Measurements from ENCODE around the gene ZYG11A.

The ZYG11A gene

DNA sequence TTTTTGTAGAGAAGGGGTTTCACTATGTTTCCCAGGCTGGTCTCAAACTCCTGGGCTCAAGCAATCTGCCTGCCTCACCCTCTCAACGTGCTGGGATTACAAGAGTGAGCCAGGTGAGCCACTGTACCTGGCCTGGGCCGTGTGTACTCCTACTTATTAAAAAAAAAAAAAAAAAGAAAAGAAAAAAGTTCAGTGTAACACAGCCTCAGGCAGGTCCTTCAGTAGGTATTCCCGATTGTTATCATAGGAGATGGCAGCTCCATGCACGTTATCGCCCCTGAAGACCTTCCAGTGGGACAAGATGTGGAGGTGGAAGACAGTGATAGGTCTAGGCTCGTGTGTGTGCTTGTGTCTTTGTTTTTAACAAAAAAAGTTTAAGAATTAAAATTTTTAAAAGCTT is 75.6 kb downstream of the ZYG11A start:
- no peak for DNase-seq (ENCODE audit: low read depth)

DNA sequence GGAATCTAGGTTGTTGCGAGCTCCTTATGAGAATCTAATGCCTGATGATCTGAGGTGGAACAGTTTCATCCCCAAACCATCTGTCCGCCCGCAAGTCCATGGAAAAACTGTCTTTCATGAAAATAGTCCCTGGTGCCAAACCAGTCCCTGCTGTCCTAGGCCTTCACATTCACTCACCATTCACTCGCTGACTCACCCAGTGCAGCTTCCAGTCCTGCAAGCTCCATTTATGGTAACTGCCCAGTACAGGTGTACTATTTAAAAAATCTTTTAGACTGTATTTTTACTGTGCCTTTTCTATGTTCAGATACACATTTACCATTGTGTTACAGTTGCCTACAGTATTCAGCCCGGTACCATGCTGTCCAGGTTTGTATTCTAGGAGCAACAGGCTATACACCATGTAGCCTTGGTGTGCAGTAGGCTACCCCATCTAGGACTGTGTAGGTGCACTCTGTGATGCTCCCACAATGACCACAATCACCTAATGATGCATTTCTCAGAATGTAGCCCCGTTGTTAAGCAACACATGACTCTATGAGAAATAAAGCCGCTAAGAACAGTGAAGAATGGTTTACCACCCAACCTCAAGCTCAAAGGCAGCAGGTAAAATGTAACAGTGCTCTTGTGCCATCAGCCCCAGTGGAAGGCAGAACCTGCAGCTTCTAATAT is 76.6 kb downstream of the ZYG11A start:
- DNase-seq (ENCODE audit: low read depth) = no peak

DNA sequence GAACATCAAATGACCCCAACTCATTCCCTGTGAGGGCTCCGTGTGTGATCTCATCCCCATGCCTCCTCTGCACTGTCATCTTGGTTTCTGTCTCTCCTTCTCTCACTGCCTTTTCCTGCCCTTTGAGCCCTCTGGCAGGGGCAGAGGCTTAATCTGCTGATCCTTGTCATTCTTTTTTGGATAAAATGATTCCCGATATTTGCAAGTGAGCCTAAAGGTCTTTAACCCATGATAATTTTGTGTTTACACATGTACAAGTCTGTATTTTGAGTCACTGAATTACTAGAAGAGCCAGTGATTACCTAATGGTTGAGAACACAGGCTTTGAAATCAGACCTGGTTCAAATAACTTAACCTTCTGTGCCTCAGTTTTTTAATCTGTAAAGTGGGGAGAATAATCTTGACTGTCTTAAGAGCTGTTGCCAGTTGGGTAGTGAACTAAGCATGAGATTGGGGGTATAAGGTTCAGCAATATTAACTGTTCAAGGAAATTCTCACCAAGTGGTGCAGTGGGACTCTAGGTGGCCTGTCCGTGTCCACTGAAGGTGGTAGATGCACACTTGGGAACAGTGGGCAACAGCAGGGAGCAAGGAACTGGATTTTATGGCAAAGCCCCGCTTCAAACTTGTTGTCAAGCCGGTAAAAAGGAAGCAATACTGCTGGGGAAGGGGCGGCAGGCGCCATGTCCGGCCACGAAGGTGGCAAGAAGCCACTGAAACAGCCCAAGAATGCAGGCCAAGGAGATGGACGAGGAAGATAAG is 77.3 kb downstream of the ZYG11A start:
- DNase-seq (ENCODE audit: low read depth) = no peak

DNA sequence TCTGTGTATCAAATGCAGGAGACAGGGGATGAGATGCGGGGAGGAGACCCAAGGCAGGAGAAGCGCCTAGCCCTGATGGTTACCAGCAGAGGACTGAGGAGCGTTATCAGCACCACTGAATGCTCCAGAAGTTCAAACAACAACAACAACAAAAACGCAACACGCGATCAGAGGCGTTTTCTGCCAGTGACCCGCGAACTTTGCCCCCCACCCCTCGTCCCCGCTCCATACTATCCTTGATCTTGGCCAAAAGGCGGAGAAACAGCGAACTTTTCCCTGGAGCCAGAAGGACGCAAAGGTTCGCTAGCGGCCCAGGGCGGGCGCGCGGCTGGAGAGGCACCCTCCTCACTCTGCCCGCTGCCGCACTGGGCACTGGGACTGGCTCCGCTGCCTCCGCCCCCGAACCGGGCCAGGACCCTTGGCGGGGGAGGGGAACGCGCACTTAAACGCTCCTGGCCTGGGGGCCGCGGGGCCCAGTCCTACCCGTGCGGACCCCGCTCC is 78.3 kb downstream of the ZYG11A start:
- no peak for DNase-seq (ENCODE audit: low read depth)

DNA sequence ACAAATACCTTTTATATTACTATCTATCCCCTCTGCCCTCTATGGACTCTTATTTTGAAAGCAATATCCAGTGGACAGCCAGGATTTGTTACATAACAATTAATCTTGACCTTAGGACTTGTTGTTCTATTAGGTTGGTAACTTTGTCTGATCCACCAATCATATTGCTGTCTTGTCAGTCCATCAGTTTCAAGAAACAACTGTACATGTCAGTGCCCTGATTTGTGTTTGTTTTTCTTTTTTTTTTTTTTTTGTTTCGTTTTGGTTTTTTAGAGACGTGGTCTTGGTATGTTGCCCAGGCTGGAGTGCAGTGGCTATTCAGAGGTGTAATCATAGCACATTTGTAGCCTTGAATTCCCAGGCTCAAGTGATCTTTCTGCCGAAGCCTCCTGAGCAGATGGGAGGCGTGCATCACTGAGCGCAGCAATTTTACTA is 83.0 kb downstream of the ZYG11A start:
- no peak for DNase-seq (ENCODE audit: low read depth)

DNA sequence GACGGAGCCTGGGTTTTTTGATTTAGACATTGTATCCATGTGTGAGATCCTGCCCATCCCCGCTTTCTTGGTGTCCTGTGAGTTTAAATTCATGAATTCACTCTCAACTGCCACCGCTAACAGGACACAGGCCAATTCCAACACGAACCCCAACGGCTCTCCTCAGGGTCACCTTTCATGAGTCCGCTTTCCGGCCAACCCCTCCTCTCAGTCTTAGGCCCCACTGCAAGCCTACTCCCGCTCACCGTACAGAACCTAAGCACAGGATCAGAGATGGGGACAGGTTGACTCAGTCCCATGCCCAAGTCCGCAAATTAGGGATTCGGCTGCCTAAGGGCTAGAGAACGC is 84.3 kb downstream of the ZYG11A start:
- DNase-seq (ENCODE audit: low read depth) = no peak

DNA sequence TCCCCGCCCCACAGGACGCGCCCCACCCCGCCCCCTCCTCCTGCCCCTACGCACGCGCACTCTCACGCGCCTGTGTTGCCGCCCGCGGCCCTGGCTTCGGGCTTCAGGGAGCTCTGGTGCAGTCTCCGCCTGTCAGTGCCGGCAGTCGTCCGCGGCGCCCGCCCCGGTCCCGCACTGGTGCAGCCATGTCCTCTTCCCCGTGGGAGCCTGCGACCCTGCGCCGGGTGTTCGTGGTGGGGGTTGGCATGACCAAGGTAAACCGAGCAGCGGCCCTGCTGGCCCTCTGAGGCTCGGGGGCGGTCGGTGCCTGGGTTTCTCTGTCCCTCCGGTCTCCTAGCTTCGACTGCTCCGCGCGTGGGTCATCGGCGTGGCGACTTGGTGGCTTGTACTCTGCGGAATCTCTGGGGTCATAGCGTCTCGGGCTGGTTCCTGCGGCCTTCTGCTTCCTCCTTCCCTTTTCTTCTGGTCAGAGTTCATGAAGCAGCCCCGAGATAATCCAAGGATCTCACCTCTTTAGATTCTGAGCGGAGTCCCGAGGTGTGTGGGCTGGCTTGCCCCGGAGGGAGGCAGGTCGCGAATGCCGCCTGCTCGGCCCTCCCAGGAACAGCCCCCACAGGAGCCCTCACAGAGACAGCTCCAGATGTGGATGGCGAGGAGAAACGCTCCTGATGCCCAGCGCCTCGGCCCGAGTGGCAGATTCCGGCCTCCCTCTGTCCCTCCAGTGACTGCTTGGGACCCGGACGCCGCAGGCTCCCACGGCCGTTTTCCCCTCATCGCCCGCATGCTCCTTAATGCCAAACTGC is 84.9 kb downstream of the ZYG11A start, which contains the start of gene SCP2:
Gene SCP2 (plus strand): TSS at position 65 of the 803 bp plus-strand sequence. CDS start 121 bp downstream, at position 186.
- DNase-seq (ENCODE audit: low read depth) = no peak

DNA sequence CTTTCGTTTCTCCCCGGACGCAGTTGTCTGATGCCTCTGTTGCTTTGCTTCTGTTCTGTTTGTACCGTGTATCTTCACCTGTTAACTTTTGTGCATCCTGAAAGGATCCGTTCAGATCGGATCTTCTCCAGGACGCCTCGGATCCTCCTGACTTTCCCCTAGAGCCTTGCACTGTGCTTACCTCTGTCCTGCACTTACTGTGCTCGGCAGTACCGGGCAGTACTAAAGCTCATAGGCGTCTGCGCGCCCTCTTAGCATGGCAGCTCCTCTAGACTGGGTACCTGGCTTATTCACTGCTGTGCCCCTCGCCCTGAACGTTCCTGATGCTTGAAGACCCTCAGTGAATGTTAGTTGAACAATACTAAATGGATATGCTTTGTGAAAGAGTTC is 85.5 kb downstream of the ZYG11A start:
- no peak for DNase-seq (ENCODE audit: low read depth)

DNA sequence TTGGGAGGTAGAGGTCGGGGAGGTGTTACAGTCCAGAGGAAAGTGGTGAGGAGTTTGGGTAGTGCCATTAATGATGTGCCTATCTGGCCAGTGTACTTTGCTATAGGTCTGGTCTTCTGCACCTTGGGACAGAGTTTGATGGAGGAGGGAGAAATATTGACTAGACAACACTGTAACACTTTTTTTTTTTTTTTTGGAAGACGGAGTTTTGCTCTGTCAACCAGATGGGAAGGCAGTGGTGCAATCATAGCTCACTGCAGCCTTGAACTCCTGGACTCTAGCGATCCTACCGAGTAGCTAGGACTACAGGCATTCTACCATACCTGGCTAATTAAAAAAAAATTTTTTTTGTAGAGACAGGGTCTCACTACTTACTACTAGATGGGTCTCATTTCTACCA is 86.5 kb downstream of the ZYG11A start:
- DNase-seq (ENCODE audit: low read depth) = no peak

DNA sequence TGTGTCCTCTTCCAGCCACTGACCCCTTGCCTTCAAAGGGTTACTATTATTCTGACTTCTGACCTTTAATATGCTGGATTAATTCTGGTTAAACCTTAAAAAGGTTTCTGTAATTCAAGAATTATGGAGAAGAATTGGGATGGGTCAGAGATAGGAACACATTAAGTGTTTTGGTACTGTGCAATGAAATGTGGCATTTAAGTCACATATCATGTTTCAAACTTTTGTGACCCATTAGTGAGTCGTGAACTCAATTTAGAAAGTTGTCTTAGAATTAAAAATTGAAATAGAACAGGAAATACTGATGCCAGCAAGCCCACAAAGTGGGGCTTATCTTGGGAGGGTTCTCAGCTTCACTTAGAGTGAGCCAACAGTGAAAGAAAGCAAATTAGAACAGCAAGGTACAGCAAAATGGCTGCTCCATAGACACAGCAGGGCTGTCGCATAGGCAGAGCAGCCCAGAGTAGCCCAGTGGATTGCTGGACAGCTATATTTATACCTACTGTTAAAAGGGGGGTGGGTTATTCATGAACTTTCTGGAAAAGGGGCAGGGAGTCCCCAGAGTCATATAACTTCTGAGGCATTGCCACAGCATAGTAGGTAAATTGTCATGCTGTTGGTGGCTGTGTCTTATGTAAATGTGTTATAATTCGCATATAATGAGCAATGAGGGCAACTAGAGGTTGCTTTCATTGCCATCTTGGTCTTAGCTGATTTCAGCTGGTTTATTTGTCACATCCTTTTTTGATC is 95.0 kb downstream of the ZYG11A start:
- no peak for DNase-seq (ENCODE audit: low read depth)

DNA sequence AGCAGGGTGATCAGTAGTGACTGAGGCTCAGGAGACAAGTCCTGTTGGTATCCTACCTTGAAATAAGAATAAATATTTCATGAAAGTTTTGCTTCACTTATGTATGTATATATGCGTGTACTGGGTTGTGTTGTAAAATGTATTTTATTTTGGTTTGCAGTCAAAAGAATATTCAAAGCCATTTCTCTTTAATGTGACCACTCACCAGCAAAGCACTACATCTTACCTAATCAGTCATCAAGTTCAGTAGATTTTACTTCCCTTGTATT is 95.6 kb downstream of the ZYG11A start:
- DNase-seq (ENCODE audit: low read depth) = no peak

DNA sequence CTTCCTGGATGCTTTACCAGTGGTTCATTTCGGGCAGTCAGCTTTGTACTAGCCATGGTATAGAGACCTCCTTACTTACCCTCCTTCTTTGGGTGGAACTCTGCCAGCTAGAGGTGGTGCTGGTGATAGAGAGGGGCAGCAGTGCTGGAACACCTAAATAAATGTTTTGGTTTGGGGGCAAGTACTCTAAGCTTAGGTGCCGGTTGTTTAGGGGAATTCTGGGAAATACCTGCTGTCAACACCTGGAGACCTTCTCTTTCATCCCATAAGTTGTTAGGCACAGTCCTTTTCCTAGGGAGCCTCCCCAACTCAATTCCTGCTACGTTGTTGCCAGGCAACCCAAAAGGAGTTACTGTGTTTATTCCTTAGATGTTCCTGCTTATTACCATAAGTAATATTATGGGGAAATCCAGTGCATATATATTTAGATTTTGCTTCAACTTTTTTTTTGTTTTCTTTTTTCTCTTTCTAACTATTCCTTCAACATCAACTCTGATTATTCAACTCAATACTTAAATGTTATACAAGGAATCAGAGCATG is 101.4 kb downstream of the ZYG11A start:
- DNase-seq (ENCODE audit: low read depth) = no peak

DNA sequence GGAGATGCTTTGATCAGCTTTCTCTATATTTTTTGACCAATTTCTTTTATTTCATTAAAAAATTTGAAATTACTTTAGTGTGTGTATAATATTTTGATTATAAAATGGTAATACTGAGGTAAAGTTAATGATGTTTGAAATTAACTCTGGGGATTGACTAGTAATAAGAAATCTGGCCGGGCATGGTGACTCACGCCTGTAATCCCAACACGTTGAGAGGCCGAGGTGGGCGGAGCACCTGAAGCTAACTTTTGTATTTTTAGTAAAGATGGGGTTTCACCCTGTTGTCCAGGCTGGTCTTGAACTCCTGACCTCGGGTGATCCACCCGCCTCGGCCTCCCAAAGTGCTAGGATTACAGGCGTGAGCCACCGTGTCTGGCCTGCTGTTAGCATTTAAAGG is 102.0 kb downstream of the ZYG11A start:
- no peak for DNase-seq (ENCODE audit: low read depth)
